Mucosa of descending colon (tissue), 3 donors: ENCODE results near the gene EPDR1. TPM values are rescaled to one million over a fixed set of nuclear protein-coding genes. Genes with fewer than 3 reads are reported as not detected.

ENCODE experiments used
- ATAC-seq: fragments of 200-7000 bp; cut with Tn5 transposase; one replicate; pipeline ENCODE4 v1.9.1; 2020; ENCODE audit warnings: mild to moderate bottlenecking, moderate library complexity
- DNase-seq, 3 donors: peaks; one replicate each; pipeline ENCODE4 v3.0.0-alpha.2; 2020
- H3K36me3 ChIP-seq: fragments of 200-600 bp; one replicate; pipeline ENCODE4 v1.8.0; 2021; ENCODE audit warnings: low read depth, mild to moderate bottlenecking
- H3K4me1 ChIP-seq: fragments of 200-600 bp; one replicate; pipeline ENCODE4 v1.8.0; 2021; ENCODE audit warnings: low read depth, mild to moderate bottlenecking
- H3K4me3 ChIP-seq: fragments of 200-600 bp; one replicate; pipeline ENCODE4 v1.8.0; 2021; ENCODE audit warnings: mild to moderate bottlenecking
- H3K9me3 ChIP-seq: fragments of 200-600 bp; one replicate; pipeline ENCODE4 v1.8.0; 2021; ENCODE audit warnings: mild to moderate bottlenecking
- CTCF ChIP-seq: fragments of 200-600 bp; IDR thresholded peaks from one replicate; pipeline ENCODE4 v1.8.0; 2022; ENCODE audit warnings: antibody characterized with exemption, mild to moderate bottlenecking
- intact Hi-C, 2 donors: fragments of 100-400 bp; cut with DNase I in 1 of 2; cut with micrococcal nuclease in 1 of 2; formaldehyde crosslinking; loops; one replicate each; pipeline versions ENCODE4 v1.11.0 to v1.11.1; 2022; cut with DNase I, micrococcal nuclease
- total RNA-seq, 3 donors: library from RNA; stranded (reverse); fragmentation: NEBNext Ultra II Directional in 2 of 3; extraction: Animal tissue kit (Norgen Biotek cat#: 25700) in 2 of 3; gene quantifications; one replicate each; pipeline versions ENCODE4 v1.2.1 to v1.2.4, GENCODE V29; 2021 to 2023
- donor health status: DM: no; HTN: no; CAD: no; lungs with moderate emphysema.
- donor health status: DM: no; HTN: no; CAD: no.
- donor health status: DM: no; HTN: yes; CAD: no.

EPDR1 gene
- total RNA-seq, 3 donors from 2014 or later, result 9.6 to 25.8 (median 13.6) TPM

DNA sequence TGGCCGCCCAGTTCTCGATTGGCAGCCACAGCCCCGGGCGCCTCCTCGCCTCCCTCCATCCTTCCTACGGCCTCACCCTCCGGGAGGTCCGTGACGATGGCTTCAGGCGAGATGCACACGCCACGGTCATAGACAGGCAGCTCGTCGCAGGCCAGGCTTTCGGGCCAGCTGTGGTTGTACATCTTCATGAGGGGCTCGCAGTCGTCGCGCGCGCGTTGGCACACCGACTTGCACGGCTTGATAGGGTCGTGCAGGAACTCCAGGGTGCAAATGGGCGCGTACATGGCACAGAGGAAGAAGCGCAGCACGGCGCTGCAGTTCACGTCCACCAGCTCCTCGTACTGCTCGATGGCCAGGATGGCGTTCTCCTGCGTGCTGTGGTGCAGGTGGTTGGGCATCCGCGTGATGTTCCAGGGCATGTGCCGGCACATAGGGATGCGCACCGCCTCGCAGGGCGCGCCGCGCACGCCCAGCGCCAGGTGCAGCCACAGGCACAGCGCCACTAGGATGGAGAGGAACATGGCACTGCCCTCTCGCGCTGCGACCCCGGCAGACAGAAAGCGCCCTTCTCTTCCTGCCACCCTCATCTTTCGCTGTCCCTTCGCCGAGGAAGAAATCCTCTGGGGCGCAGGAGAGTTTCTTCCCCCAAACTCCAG, 4.3 kb upstream of the EPDR1 start:
- ATAC-seq, result peak; percentile 26
- Histone ChIP-seq H3K4me1 (peaks cover 10% of the 10 kb centered on the region), H3K36me3 (no peaks in the 10 kb centered on the region), H3K9me3 (no peaks in the 10 kb centered on the region), H3K4me3 (no peak overlapping the region)
- intact Hi-C loops, result loop anchor here in 1 of 2 donors (10.0 kb wide), 1 partner anchor 309 kb away; no protein-coding TSS in a partner anchor
- TF ChIP-seq CTCF, result no peak
- peak; percentile 9 to 52 (median 27) for DNase-seq

DNA sequence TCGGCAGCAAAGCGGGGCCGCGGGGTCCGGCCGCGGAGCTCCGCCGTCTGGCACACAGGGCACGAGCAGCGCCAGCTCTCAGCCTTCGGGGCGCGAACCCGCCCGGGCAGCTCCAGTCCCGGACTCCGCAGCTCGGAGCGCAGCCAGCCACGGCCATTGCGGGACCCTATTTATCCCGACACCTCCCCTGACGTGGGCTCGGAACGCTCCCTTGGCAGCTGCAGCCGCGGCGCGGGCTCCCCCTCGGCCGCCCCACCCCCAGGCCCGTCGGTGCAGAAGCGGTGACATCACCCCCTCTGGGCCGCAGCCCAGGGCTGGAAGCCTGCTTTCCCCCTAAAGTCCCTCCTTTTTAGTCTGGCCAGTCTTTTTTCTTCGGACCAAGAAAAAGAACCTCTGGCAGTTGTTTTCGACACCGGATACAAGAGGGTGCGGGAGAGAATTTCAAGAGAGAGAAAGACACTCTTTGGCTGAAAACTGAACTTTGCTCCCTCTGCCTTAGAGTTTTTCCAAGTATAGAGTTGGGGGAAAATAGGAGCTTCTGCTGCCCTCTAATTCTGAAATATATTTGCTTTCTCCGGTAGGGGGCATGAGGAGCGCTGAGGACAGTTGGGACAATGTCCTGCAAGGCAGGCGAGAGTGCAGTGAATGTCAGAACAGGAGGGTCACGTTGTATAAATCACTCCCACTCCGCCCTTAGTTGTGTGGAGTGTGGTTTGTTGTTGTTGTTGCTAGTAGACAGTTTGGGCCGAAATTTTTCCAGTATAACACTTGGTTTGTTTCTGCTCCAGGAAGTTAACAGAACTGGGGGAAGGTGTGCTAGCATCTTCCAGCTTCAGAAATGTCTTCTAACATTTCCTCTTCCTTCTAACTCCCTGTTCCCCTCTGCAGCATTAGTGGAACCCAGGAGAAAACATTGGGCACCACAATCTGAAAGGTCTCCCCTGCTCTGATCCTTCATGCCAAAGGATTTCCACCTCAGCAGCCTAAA, 3.5 kb upstream of the EPDR1 start, which contains the start of gene SFRP4:
Gene SFRP4 (minus strand): TSS at position 145 of the 988 bp plus-strand sequence. CDS start 280 bp downstream, outside the sequence.
- DNase-seq, result peak; percentile 46 to 62 (median 47)
- intact Hi-C loops, result loop anchor here in 1 of 2 donors (10.0 kb wide), 1 partner anchor 308 kb away; no protein-coding TSS in a partner anchor

DNA sequence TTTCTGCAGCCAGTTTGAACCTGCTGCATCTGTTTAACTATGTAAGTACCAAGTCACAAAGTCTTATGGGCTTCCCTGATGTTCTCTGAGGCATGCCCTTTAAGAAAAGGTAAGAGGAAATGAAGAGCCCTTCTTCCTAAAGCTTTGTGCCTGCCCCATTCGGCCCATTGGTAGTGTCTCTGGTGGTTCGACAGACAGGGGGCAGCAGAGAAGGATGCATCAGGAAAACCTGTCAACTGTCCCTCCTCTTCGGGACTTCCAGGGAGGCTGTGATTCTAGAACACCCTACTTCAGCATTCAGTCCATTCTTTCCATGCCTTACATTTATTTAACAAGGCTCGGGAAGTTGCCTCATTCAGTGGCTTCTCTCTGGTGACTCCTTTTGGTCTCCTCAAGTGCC, 1.9 kb upstream of the EPDR1 start:
- no peak overlapping the region for H3K4me3 ChIP-seq
- H3K36me3 ChIP-seq, result no peaks in the 10 kb centered on the region
- no peak for TF ChIP-seq CTCF
- ATAC-seq, result no peak
- peaks cover 14% of the 10 kb centered on the region for H3K4me1 ChIP-seq
- no peak for DNase-seq
- intact Hi-C loops, result loop anchor here in 1 of 2 donors (10.0 kb wide), 1 partner anchor 306 kb away; no protein-coding TSS in a partner anchor
- no peaks in the 10 kb centered on the region for H3K9me3 ChIP-seq

More for the DNA sequence above, 3.5 kb upstream of the EPDR1 start, which contains the start of gene SFRP4:
- no peaks in the 10 kb centered on the region for H3K36me3 ChIP-seq
- peaks cover 14% of the 10 kb centered on the region for H3K4me1 ChIP-seq
- peak; percentile 52 for ATAC-seq
- TF ChIP-seq CTCF, result peak; percentile 35
- no peaks in the 10 kb centered on the region for H3K9me3 ChIP-seq
- H3K4me3 ChIP-seq, result no peak within 1 kb of the TSS

DNA sequence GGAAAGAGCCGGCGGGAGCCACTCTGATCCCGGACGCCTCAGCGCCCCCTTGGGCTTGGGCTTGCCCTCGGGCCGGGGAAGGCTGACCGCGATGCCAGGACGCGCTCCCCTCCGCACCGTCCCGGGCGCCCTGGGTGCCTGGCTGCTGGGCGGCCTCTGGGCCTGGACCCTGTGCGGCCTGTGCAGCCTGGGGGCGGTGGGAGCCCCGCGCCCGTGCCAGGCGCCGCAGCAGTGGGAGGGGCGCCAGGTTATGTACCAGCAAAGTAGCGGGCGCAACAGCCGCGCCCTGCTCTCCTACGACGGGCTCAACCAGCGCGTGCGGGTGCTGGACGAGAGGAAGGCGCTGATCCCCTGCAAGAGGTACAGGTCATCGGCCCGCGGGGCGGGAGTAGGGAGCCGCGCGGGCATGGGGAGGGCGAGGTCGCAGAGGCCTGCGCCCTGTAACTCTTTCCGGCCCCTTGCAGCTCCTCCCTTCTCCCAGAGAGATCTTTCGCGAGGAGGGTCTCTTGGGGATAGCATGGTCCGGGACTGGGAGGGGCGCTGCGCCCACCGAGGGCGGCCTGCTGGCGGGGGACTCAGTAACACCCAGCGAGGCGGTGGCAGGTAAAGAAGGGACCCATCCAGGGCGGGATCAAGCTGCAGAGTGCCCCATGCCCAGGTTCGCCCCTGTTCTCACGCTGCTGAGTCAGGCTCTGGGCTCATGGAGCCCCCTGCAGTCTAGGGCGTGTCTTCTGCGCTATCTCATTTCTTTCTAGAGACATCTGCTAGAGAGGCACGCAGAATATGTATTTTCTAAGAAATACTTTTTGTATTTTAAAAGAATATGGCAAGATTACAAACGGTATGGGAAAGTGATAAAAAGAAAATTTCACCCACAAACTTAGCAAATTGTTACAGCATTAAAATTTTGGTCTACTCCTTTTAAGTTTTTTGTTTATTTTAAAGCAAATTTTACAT, 687 bp downstream of the EPDR1 start:
- Histone ChIP-seq H3K9me3 (peaks cover 11% of the 10 kb centered on the region), H3K4me1 (peaks cover 14% of the 10 kb centered on the region), H3K36me3 (no peaks in the 10 kb centered on the region), H3K4me3 (peak overlapping the region; percentile 27)
- DNase-seq (peak; percentile 59 to 74 (median 71)), ATAC-seq (peak; percentile 78)
- no peak for TF ChIP-seq CTCF
- intact Hi-C loops, result no loop called here
